ENCODE measurements around the gene FANCG. TPM values are rescaled to one million over a fixed set of nuclear protein-coding genes. Genes with fewer than 3 reads are reported as not detected.

Gene FANCG
- total RNA-seq, 1 experiment from 2014 or later = 46.2 TPM

GRCh38 chr9:35069020-35069419, 10.7 kb downstream of the FANCG start:
- peaks cover 54% of the 10 kb centered on the region for H3K36me3 Mint-ChIP-seq (ENCODE audit: insufficient read depth, unreplicated experiment)
- BruUV-seq (replicated peaks) = no TSS peak
- H3K27ac Mint-ChIP-seq (ENCODE audit: unreplicated experiment) = no peak overlapping the region
- DNase-seq = no peak
- TF ChIP-seq CTCF (IDR thresholded peaks at IDR 0.05; ENCODE audit: unreplicated experiment) = no peak
- H3K9me3 Mint-ChIP-seq (ENCODE audit: low read depth, unreplicated experiment) = no peaks in the 10 kb centered on the region
- H3K4me1 Mint-ChIP-seq (ENCODE audit: low read depth, unreplicated experiment) = peaks cover 19% of the 10 kb centered on the region
- intact Hi-C loops (cut with micrococcal nuclease; ENCODE audit: unreplicated experiment) = no loop called here
- no peaks in the 10 kb centered on the region for H3K27me3 Mint-ChIP-seq (ENCODE audit: unreplicated experiment)
- no peak overlapping the region for H3K4me3 Mint-ChIP-seq (ENCODE audit: low read depth, unreplicated experiment)
- CTCF ChIA-PET = interaction anchor here (0.7 kb wide), 1 partner anchor 501 kb away, joined by 4 read pairs; no protein-coding TSS in a partner anchor

- intact Hi-C loops (cut with micrococcal nuclease; ENCODE audit: unreplicated experiment) = no loop called here
- Mint-ChIP-seq H3K4me3 (ENCODE audit: low read depth, unreplicated experiment) (no peak overlapping the region), H3K36me3 (ENCODE audit: insufficient read depth, unreplicated experiment) (peaks cover 54% of the 10 kb centered on the region), H3K9me3 (ENCODE audit: low read depth, unreplicated experiment) (no peaks in the 10 kb centered on the region), H3K27ac (ENCODE audit: unreplicated experiment) (no peak overlapping the region), H3K27me3 (ENCODE audit: unreplicated experiment) (no peaks in the 10 kb centered on the region), H3K4me1 (ENCODE audit: low read depth, unreplicated experiment) (peaks cover 11% of the 10 kb centered on the region)
- no TSS peak for BruUV-seq (replicated peaks)
- CTCF ChIA-PET = no interaction called here
- TF ChIP-seq CTCF (IDR thresholded peaks at IDR 0.05; ENCODE audit: unreplicated experiment) = no peak
- no peak for DNase-seq
These were observed 12.7 kb downstream of the FANCG start for GRCh38 chr9:35067056-35067455.

GRCh38 chr9:35060548-35061207, 19.1 kb downstream of the FANCG start:
- BruUV-seq (replicated peaks) = no TSS peak
- CTCF ChIA-PET = no interaction called here

GRCh38 chr9:35059438-35059837, 20.3 kb downstream of the FANCG start:
- CTCF ChIA-PET = no interaction called here
- Mint-ChIP-seq H3K36me3 (ENCODE audit: insufficient read depth, unreplicated experiment) (peaks cover 82% of the 10 kb centered on the region), H3K4me1 (ENCODE audit: low read depth, unreplicated experiment) (no peaks in the 10 kb centered on the region), H3K4me3 (ENCODE audit: low read depth, unreplicated experiment) (no peak overlapping the region), H3K9me3 (ENCODE audit: low read depth, unreplicated experiment) (no peaks in the 10 kb centered on the region), H3K27me3 (ENCODE audit: unreplicated experiment) (no peaks in the 10 kb centered on the region), H3K27ac (ENCODE audit: unreplicated experiment) (no peak overlapping the region)
- no TSS peak for BruUV-seq (replicated peaks)
- no peak for TF ChIP-seq CTCF (IDR thresholded peaks at IDR 0.05; ENCODE audit: unreplicated experiment)
- no peak for DNase-seq
- intact Hi-C loops (cut with micrococcal nuclease; ENCODE audit: unreplicated experiment) = no loop called here

More at GRCh38 chr9:35060548-35061207, 19.1 kb downstream of the FANCG start:
- no peaks in the 10 kb centered on the region for H3K4me1 Mint-ChIP-seq (ENCODE audit: low read depth, unreplicated experiment)
- H3K9me3 Mint-ChIP-seq (ENCODE audit: low read depth, unreplicated experiment) = no peaks in the 10 kb centered on the region
- TF ChIP-seq CTCF (IDR thresholded peaks at IDR 0.05; ENCODE audit: unreplicated experiment) = no peak
- H3K27me3 Mint-ChIP-seq (ENCODE audit: unreplicated experiment) = no peaks in the 10 kb centered on the region
- H3K27ac Mint-ChIP-seq (ENCODE audit: unreplicated experiment) = no peak overlapping the region
- intact Hi-C loops (cut with micrococcal nuclease; ENCODE audit: unreplicated experiment) = no loop called here
- no peak overlapping the region for H3K4me3 Mint-ChIP-seq (ENCODE audit: low read depth, unreplicated experiment)
- no peak for DNase-seq
- H3K36me3 Mint-ChIP-seq (ENCODE audit: insufficient read depth, unreplicated experiment) = peaks cover 75% of the 10 kb centered on the region

Data from Calu3 (cell line).